ENCODE data around the gene EFCAB5.
"Not testable (repeated sequence)": the region's sequence is repeated elsewhere in the genome, so short reads cannot be mapped to it uniquely, and the experiment has no call there.

Gene EFCAB5

GRCh38 chr17:30103921-30104320, 162.5 kb downstream of the EFCAB5 start:
- DNase-seq = peak; percentile 60 to 68

DNA sequence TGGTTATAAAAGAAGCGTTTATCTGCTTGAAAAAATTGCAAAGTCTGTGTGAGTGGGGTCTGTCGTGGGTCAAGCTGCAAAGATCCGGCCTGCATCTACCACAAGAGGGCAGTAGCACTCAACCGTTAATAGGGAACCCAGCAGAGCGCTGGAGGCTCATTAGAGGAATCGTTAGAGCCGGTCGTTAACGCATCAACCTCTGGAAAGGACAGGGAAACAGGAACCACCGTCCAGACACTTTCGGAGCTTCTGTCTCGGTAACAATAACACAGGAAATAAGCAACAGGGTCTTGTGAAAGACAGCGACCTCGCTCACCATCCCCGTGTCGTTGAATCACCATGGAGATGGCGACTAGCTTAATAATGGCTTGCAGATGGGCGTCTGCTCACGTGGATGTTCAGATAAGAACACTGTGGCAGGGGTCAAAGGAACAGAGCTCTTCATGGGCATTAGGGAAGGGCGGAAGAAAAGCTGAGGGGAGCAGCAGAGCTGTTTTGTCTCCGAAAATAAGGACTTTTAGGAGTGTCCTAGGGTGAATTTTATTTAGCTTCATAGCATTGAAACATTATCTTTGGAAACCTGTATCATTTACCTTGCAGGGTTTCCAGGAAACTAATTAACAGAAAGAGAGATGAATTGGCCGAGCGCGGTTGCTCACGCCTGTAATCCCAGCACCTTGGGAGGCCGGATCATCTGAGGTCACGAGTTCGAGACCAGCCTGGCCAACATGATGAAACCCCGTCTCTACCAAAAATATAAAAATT, 163.3 kb downstream of the EFCAB5 start:
- peak; percentile 100 for DNase-seq

GRCh38 chr17:30112794-30113193, 171.4 kb downstream of the EFCAB5 start:
- DNase-seq = no peak

DNA sequence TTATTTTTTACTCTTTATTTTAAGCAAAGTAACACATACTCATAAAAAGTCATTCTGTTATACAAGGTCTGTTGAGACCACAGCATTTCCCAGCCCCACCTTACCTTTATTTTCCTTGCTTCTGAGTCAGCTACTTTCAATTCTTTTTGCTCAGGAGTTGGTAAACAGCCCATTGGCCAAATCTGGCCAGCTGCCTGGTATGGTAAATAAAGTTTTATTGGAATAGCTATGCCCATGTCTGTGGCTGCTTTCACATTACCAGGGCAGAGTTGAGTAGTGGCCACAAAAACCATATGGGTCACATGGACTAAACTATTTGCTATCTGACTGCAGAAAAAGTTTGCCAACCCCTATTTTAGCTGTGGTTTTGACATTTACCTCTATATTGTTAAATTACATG, 171.8 kb downstream of the EFCAB5 start:
- no peak for DNase-seq

DNA sequence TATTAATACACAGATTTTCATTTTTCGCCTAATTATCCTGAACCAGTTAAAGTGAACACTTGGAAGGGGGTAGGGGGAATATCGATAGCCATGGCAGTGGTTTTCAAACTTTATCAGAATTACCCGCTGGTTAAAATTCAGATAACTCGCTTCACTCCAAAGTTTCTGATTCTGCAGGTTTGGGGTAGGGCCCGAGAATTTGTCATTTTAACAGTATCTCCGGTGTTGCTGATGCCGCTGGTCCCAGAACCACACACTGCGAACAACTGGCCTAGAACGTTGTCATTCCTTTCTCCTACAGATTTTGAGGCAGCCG, 174.9 kb downstream of the EFCAB5 start:
- DNase-seq = no peak

- DNase-seq = peak; percentile 95 to 96
Observed at GRCh38 chr17:30116661-30117551, 175.5 kb downstream of the EFCAB5 start, which contains the start of gene NSRP1. NSRP1 (plus strand) TSS chr17:30116816; CDS start chr17:30116844, 28 bp downstream.

GRCh38 chr17:30117675-30118081, 176.2 kb downstream of the EFCAB5 start:
- DNase-seq = no peak

DNA sequence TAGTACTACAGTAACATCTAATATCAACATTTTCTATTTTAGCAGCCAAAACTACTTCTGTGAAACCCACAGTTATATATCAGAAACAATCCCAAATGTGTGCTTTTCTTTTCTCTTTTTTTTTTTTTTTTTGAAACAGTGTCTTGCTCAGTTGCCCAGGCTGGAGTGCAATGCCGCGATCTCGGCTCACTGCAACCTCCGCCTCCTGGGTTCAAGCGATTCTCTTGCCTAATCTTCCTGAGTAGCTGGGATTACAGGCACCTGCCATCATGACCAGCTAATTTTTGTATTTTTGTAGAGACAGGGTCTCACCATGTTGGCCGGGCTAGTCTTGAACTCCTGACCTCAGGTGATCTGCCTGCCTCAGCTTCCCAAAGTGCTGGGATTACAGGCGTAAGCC, 177.2 kb downstream of the EFCAB5 start:
- not testable (repeated sequence) for DNase-seq

- no peak for DNase-seq
Observed at GRCh38 chr17:30124273-30124796, 182.9 kb downstream of the EFCAB5 start.

GRCh38 chr17:30130121-30130520, 188.7 kb downstream of the EFCAB5 start:
- no peak for DNase-seq

GRCh38 chr17:30132615-30133014, 191.2 kb downstream of the EFCAB5 start:
- no peak for DNase-seq

- DNase-seq = no peak
Observed at GRCh38 chr17:30133197-30133596, 191.8 kb downstream of the EFCAB5 start.

DNA sequence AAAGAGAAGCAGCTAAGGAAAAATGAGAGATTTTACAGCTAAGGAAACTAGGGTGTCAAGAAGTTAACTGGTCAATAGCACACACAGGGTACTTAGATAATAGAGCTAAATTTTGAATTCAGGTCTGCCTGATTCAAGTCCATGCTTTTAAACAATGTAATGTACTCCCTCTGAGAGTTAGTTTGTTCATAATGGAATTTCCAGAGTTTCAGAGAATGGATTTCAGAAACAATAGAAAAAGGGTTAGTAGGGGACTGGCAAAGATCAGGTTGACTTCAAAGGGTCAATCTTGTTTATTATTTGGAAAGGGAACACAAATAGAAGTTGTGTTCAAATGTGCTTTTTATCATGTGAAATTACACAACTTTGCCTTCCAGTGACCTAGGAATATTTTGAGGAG, 193.1 kb downstream of the EFCAB5 start:
- DNase-seq = no peak

DNA sequence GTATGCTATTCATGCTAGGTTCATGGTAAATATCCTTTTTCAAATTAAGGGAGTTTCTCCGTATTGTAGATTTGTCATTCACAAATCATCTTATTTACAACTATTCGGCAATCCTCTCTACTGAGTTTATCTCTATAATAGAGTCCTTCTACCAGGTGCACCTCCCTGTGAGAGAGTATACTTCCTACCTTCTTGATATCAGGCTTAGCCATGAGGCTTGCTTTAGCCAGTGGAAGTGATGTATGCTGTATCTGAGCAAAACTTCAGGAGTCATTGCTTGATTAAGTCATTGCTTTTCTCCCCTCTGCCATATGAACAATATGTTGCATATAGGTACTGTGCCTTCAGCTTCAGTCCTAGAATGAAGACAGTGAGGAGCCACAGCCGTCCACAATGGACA, 195.7 kb downstream of the EFCAB5 start:
- no peak for DNase-seq

GRCh38 chr17:30147860-30148259, 206.4 kb downstream of the EFCAB5 start:
- DNase-seq = not testable (repeated sequence)

DNA sequence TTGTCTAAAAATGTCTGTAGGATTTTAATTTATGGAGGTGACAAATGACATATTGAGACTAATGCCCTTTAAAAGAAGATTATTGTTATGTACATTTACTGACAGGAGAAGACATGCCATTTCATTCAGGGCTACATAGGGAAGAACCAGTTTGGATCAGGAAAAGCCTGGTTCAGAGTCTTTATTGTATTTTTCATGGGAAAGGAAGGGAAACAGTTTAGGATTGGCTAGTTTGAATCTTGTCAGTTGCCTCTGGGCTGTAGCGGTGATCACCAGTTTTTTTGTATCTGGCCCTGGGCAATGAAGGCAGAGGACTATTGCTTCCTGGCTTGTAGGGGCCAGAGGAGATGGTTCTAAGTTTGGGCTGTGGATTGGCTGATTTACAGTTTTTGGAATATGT, 206.9 kb downstream of the EFCAB5 start:
- DNase-seq = no peak

- no peak for DNase-seq
Observed at GRCh38 chr17:30151471-30151870, 210.0 kb downstream of the EFCAB5 start.

GRCh38 chr17:30153463-30153862, 212.0 kb downstream of the EFCAB5 start:
- no peak for DNase-seq

- no peak for DNase-seq
Observed at GRCh38 chr17:30155389-30155788, 214.0 kb downstream of the EFCAB5 start.

Data from AML-193 (cell line).